NB4 (cell line): ENCODE data around the gene RANBP17.

Source experiments
- CTCF ChIP-seq: IDR thresholded peaks from one replicate; pipeline ENCODE4 v1.5.1; 2012; ENCODE audit warnings: low read depth, low read length
- POLR2A ChIP-seq: IDR thresholded peaks from 2 replicates; pipeline ENCODE4 v1.6.1; 2011; ENCODE audit warnings: mild to moderate bottlenecking; ENCODE audit not compliant: insufficient read length; ENCODE audit errors: extremely low read depth

- TF ChIP-seq CTCF (no peak), POLR2A (no peak)
These were observed 45.9 kb downstream of the RANBP17 start for GRCh38 chr5:170907758-170908157.
